HG03280 (cell line): ENCODE data around the gene GIT2.
"Not testable (repeated sequence)": the region's sequence is repeated elsewhere in the genome, so short reads cannot be mapped to it uniquely, and the experiment has no call there.

Experiments used
- ATAC-seq: cut with Tn5 transposase; IDR thresholded peaks from one replicate; pipeline ENCODE4 v1.9.1; 2021; ENCODE audit warnings: mild to moderate bottlenecking, moderate library complexity; ENCODE audit not compliant: unreplicated experiment

Gene GIT2

GRCh38 chr12:109893261-109893995 lies 102.7 kb downstream of the GIT2 start:
- no peak for ATAC-seq

- ATAC-seq = peak; percentile 64
Measured at GRCh38 chr12:109892748-109893147, 103.4 kb downstream of the GIT2 start.

- no peak for ATAC-seq
Measured at GRCh38 chr12:109892165-109892715, 103.9 kb downstream of the GIT2 start.

GRCh38 chr12:109891731-109892130 lies 104.4 kb downstream of the GIT2 start:
- not testable (repeated sequence) for ATAC-seq

DNA sequence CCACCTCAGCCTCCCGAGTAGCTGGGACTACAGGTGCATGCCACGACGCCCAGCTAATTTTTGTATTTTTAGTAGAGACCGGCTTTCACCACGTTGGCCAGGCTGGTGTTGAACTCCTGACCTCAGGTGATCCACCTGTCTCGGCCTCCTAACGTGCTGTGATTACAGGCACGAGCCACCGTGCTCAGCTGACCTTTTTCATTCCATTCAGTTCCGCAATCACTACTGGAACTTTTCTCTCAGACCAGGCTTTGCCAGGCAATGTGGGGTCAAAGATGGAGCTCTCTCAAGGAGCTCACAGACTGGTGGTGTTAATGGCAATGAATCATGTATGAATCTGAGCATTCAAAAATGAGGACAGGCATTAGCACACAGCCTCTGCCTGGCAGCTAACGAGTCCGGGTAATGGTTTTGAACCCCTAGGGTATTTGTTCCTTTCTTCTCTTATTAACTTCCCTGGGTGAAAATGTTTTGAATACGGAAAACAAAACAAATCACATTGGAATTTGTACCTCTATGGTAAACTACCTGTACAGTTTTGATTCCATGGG lies 105.5 kb downstream of the GIT2 start:
- ATAC-seq = no peak

DNA sequence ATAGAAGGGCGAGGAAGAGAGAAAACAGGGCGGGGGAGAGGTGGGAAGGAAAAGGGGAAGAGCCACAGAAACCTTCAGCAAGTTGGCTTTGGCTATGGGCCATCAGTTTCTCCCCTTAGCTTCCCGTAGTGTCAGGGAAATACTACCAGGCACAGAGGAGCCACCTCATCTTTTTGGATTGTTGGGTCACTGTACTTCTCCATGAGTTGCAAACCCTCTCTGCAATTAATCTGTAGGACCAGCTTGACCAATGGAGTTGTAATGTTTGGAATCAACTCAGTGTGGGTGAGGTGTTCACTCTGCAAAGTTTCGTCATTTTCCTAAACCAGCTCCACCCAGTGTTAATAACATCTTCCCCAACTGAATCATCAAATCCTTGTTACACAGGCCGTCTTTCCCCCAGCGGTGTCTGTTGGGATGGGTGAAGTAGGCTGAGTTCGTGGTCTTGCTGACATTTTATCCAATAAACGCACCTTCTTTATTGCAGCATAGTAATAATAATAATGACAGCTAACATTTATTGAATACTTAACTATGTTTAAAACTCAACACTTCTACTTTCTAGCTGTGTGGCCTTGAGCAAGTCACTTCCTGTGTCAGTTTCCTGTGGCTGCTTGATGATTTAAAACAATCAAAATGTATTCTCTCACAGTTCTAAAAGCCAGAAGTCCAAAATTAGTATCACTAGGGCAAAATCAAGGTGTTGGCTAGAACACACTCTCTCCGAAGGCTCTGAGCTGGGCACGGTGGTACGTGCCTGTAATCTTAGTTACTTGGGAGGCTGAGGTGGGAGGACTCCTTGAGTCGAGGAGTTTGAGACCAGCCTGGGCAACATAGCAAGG lies 107.8 kb downstream of the GIT2 start:
- ATAC-seq = no peak

DNA sequence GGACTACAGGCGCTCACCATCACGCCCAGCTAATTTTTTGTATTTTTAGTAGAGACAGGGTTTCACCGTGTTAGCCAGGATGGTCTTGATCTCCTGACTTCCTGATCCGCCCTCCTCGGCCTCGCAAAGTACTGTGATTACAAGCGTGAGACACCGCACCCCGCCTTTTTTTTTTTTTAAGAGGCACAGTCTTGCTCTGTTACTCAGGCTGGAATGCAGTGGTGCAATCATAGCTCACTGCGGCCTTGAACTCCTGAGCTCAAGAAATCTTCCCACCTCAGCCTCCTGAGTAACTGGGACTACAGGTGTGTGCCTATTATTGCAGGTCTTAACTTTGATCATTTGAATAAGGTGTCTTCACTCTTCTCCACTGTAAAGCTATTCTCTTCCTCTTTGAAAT lies 110.6 kb downstream of the GIT2 start:
- no peak for ATAC-seq

DNA sequence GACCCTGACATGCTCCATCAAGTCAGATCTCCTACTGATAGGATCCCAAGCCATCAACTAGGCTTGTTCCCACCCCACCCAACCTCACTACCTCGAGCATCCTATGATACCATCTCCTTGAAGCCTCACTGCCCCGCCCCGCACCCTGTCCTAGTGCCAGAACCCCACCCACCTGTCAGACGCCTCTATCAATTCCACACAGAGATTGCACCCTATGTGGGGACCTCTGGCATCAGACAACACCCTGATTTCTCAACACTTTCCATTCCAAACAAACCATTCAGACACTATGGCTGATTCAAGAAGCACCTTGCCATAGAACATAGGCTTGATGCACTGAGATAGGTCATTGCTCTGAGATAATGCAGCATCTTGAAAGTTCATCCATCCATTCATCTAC lies 112.7 kb downstream of the GIT2 start:
- ATAC-seq = no peak

- no peak for ATAC-seq
Measured at GRCh38 chr12:109881752-109882151, 114.4 kb downstream of the GIT2 start.

GRCh38 chr12:109880938-109881337 lies 115.2 kb downstream of the GIT2 start:
- ATAC-seq = no peak

DNA sequence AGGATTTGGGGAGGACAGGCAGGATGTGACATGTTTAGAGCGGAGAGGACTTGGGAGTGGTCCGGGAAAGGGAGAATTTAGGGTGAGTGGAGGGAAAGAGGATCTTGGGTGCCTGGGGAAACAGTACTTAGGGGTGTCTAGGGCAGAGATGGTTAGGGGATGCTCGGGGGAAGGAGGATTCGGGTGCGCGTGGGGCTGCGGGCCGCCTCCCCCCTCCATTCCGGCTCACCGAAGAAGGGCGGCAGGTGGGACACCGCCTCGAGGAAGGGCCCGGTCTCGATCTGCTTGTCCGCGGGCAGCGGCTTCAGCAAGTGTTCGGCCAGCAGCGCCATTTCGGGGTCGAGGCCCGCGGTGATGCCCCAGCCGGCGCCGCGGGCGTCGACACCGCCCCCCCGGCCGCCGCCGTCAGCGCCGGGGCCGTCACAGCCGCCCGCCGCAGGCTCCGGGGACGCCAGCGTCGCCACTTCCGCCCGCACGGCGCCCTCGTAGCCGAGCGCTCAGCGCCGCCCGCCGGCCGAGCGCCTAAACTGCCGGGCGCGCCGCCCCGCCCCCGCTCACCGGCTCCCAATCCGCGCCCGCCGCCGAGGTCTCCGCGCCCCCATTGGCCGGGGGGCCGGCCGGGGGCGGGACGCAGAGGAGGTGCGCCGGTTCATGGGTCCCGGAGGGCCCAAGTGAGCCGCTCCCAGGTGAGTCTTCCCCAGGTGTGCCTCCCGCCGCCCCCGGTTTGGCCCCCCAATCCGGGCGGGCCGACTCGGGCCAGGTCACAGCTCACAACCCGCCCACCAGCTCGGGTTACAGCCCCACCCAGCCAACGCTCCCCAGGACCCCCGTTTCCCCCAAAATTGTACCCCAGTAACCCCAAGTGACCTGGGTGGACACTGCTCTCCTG lies 115.9 kb downstream of the GIT2 start, which contains the start of gene GLTP:
Gene GLTP (minus strand): TSS at position 499 of the 889 bp plus-strand sequence. CDS start 167 bp downstream, at position 332.
- ATAC-seq = peak; percentile 93
